CD14-positive monocyte (primary cell): Measurements from ENCODE around the gene C3orf20. TPM values are rescaled to one million over a fixed set of nuclear protein-coding genes. Genes with fewer than 3 reads are reported as not detected.
A peak's percentile ranks its signal among the peaks of the same experiment; 100 is the strongest.

Experiments used
- DNase-seq, 3 donors: peaks; one replicate each; pipeline ENCODE4 v3.0.0-alpha.2; 2011 to 2022
- H2AFZ ChIP-seq: 2 replicates; pipeline ENCODE4 v1.6.0; 2012; ENCODE audit warnings: mild to moderate bottlenecking, low read depth, low read length, inconsistent platforms; ENCODE audit not compliant: insufficient read depth, poor library complexity, severe bottlenecking
- H3K27ac ChIP-seq, 2 donors: 1 replicate in 1 of 2; 2 replicates in 1 of 2; pipeline ENCODE4 v1.5.1; 2012 to 2013; ENCODE audit warnings: low read length in 2 of 2, control low read depth in 1 of 2, inconsistent platforms in 1 of 2, low read depth in 1 of 2, mild to moderate bottlenecking in 1 of 2
- H3K27me3 ChIP-seq, 2 donors: one replicate each; pipeline versions ENCODE4 v1.6.0 to v1.6.1; 2011 to 2013; ENCODE audit warnings: low read length in 2 of 2; ENCODE audit not compliant: control insufficient read depth in 2 of 2, insufficient read depth in 2 of 2
- H3K36me3 ChIP-seq, 2 donors: replicated peaks in 1 of 2; 1 replicate in 1 of 2; 2 replicates in 1 of 2; pipeline versions ENCODE4 v1.5.1 to v1.6.1; 2012 to 2013; ENCODE audit warnings: low read length in 2 of 2, control low read depth in 1 of 2, inconsistent platforms in 1 of 2, mild to moderate bottlenecking in 1 of 2; ENCODE audit not compliant: insufficient read depth in 2 of 2, control insufficient read depth in 1 of 2
- H3K4me1 ChIP-seq, 2 donors: 1 replicate in 1 of 2; 2 replicates in 1 of 2; pipeline versions ENCODE4 v1.5.1 to v1.6.1; 2012 to 2013; ENCODE audit warnings: low read length in 2 of 2, control low read depth in 1 of 2, inconsistent platforms in 1 of 2, mild to moderate bottlenecking in 1 of 2, moderate library complexity in 1 of 2; ENCODE audit not compliant: insufficient read depth in 2 of 2, control insufficient read depth in 1 of 2
- H3K4me2 ChIP-seq: replicated peaks from 2 replicates; pipeline ENCODE3; 2012; ENCODE audit warnings: low read length, moderate library complexity, mild to moderate bottlenecking; ENCODE audit not compliant: poor library complexity, severe bottlenecking; ENCODE audit errors: extremely low read depth
- H3K4me3 ChIP-seq, 3 experiments: fragments of 200-600 bp in 1 of 3; sonication (generic) in 1 of 3; replicated peaks in 1 of 3; 1 replicate in 2 of 3; 2 replicates in 1 of 3; pipeline ENCODE4 v1.5.1; 2011 to 2013; ENCODE audit warnings: low read length in 3 of 3, mild to moderate bottlenecking in 3 of 3, control low read depth in 2 of 3, low read depth in 2 of 3, inconsistent platforms in 1 of 3, moderate library complexity in 1 of 3
- H3K79me2 ChIP-seq: 2 replicates; pipeline ENCODE4 v1.6.0; 2012; ENCODE audit warnings: mild to moderate bottlenecking, control low read depth, inconsistent platforms, low read length, moderate library complexity; ENCODE audit not compliant: insufficient read depth
- H3K9ac ChIP-seq: 2 replicates; pipeline ENCODE4 v1.6.0; 2017; ENCODE audit warnings: low read length, mild to moderate bottlenecking; ENCODE audit not compliant: insufficient read depth, poor library complexity, severe bottlenecking
- H3K9me3 ChIP-seq, 2 donors: replicated peaks in 1 of 2; 1 replicate in 1 of 2; 2 replicates in 1 of 2; pipeline versions ENCODE4 v1.5.1 to v1.6.1; 2012 to 2013; ENCODE audit warnings: low read length in 2 of 2, control low read depth in 1 of 2; ENCODE audit not compliant: control insufficient read depth in 1 of 2, insufficient read depth in 1 of 2
- H4K20me1 ChIP-seq: 2 replicates; pipeline ENCODE4 v1.6.0; 2012; ENCODE audit warnings: mild to moderate bottlenecking, low read length, control low read depth, moderate library complexity; ENCODE audit not compliant: insufficient read depth
- H3K27ac Mint-ChIP-seq, 7 donors: one replicate each; pipeline ENCODE4 v1.8.0; 2020; ENCODE audit warnings: mild to moderate bottlenecking in 7 of 7, mixed read lengths in 7 of 7, moderate library complexity in 6 of 7, inconsistent platforms in 2 of 7
- H3K27me3 Mint-ChIP-seq, 3 donors: one replicate each; pipeline ENCODE4 v1.8.0; 2021 to 2022; ENCODE audit warnings: low read depth in 3 of 3, mild to moderate bottlenecking in 3 of 3, mixed read lengths in 3 of 3, moderate library complexity in 3 of 3, inconsistent platforms in 1 of 3
- H3K36me3 Mint-ChIP-seq, 2 donors: one replicate each; pipeline ENCODE4 v1.8.0; 2020; ENCODE audit warnings: mixed read lengths in 2 of 2, inconsistent platforms in 1 of 2, mild to moderate bottlenecking in 1 of 2
- H3K4me1 Mint-ChIP-seq: one replicate; pipeline ENCODE4 v1.8.0; 2020; ENCODE audit warnings: mild to moderate bottlenecking, mixed read lengths
- H3K4me3 Mint-ChIP-seq, 2 donors: one replicate each; pipeline ENCODE4 v1.8.0; 2020; ENCODE audit warnings: mild to moderate bottlenecking in 2 of 2, mixed read lengths in 2 of 2, moderate library complexity in 1 of 2
- H3K9me3 Mint-ChIP-seq, 7 donors: one replicate each; pipeline ENCODE4 v1.8.0; 2020 to 2022; ENCODE audit warnings: mixed read lengths in 7 of 7, mild to moderate bottlenecking in 6 of 7, moderate library complexity in 6 of 7, inconsistent platforms in 2 of 7
- CTCF ChIP-seq: fragments of 200-600 bp; IDR thresholded peaks from one replicate; pipeline ENCODE4 v1.8.0; 2022; ENCODE audit warnings: antibody characterized with exemption, mild to moderate bottlenecking
- WGBS: methylation state at CpG from one replicate; pipeline ENCODE4 v1.1.5; 2013; ENCODE audit warnings: missing lambda C conversion rate; ENCODE audit not compliant: insufficient coverage; 5-methylcytosine and 5-hydroxymethylcytosine counted together
- intact Hi-C, 2 donors: fragments of 100-400 bp; cut with micrococcal nuclease; formaldehyde crosslinking; loops; one replicate each; pipeline versions ENCODE4 v1.15.0 to v1.15.1; 2023
- polyA plus RNA-seq, 3 donors: library from polyadenylated mRNA; depleted of rRNA in 1 of 3; unstranded in 2 of 3; stranded (reverse) in 1 of 3; fragments of 300-500 nt in 2 of 3; fragments of >200 nt in 1 of 3; fragmentation: Illumina TruSeq in 2 of 3; gene quantifications; 1 replicate in 2 of 3; 2 replicates in 1 of 3; pipeline ENCODE4 v1.2.3, GENCODE V29; 2012 to 2021

The C3orf20 gene
- polyA plus RNA-seq, 3 donors = 0.11 TPM; not detected in 2

- Histone ChIP-seq H4K20me1 (no peaks in the 10 kb centered on the region), H2AFZ (no peak overlapping the region), H3K27ac (no peak overlapping the region), H3K4me3 (no peak overlapping the region), H3K27me3 (peaks cover 0 to 2% of the 10 kb centered on the region in 2 donors), H3K9ac (no peak overlapping the region), H3K4me2 (no peak overlapping the region), H3K36me3 (no peaks in the 10 kb centered on the region), H3K9me3 (no peaks in the 10 kb centered on the region), H3K79me2 (no peaks in the 10 kb centered on the region), H3K4me1 (no peaks in the 10 kb centered on the region)
- intact Hi-C loops = loop anchor here in 1 of 2 donors (10.0 kb wide), 1 partner anchor 132 kb away; no protein-coding TSS in a partner anchor
- WGBS = 89% methylated on average over 5 of the region's 9 CpGs
- Mint-ChIP-seq H3K9me3 (peaks cover 0 to 2% (median 0%) of the 10 kb centered on the region in 7 donors), H3K27ac (peak overlapping the region in 1 of 7 donors; percentile 4), H3K4me1 (peaks cover 2% of the 10 kb centered on the region), H3K27me3 (peaks cover 2 to 14% (median 4%) of the 10 kb centered on the region in 3 donors), H3K4me3 (peak overlapping the region in 1 of 2 donors; percentile 27), H3K36me3 (no peaks in the 10 kb centered on the region)
- TF ChIP-seq CTCF = no peak
- no peak for DNase-seq
Measured at GRCh38 chr3:14792691-14793121, 117.8 kb downstream of the C3orf20 start.

- Histone ChIP-seq H3K9ac (no peak overlapping the region), H3K9me3 (no peaks in the 10 kb centered on the region), H3K79me2 (no peaks in the 10 kb centered on the region), H3K36me3 (no peaks in the 10 kb centered on the region), H4K20me1 (no peaks in the 10 kb centered on the region), H2AFZ (no peak overlapping the region), H3K4me3 (no peak overlapping the region), H3K4me2 (no peak overlapping the region), H3K4me1 (no peaks in the 10 kb centered on the region), H3K27ac (no peak overlapping the region), H3K27me3 (peaks cover 0 to 2% of the 10 kb centered on the region in 2 donors)
- Mint-ChIP-seq H3K27me3 (peaks cover 2 to 14% (median 3%) of the 10 kb centered on the region in 3 donors), H3K27ac (no peak overlapping the region), H3K4me3 (no peak overlapping the region), H3K9me3 (peaks cover 0 to 2% (median 0%) of the 10 kb centered on the region in 7 donors), H3K36me3 (no peaks in the 10 kb centered on the region), H3K4me1 (peaks cover 2% of the 10 kb centered on the region)
- intact Hi-C loops = loop anchor here in 1 of 2 donors (10.0 kb wide), 1 partner anchor 132 kb away; no protein-coding TSS in a partner anchor
- TF ChIP-seq CTCF = no peak
- no peak for DNase-seq
- WGBS = 66% methylated on average over 10 of the region's 15 CpGs
Measured at GRCh38 chr3:14793126-14793857, 118.4 kb downstream of the C3orf20 start.
